DOHH2 (cell line): Measurements from ENCODE around the gene STOML1.

Source experiments
- CTCF ChIP-seq: fragments of 200-600 bp; sonication (generic); IDR thresholded peaks from one replicate; pipeline ENCODE4 v1.5.1; 2014; ENCODE audit warnings: antibody characterized with exemption, mild to moderate bottlenecking, low read depth, low read length; ENCODE audit not compliant: poor library complexity, severe bottlenecking
- EZH2phosphoT487 ChIP-seq: fragments of 200-600 bp; sonication (generic); IDR thresholded peaks from 2 replicates; pipeline ENCODE4 v1.6.1; 2017; ENCODE audit warnings: borderline replicate concordance, mild to moderate bottlenecking, antibody characterized with exemption, low read length, moderate library complexity, mixed read lengths

GRCh38 chr15:73946795-73947370 is 45.2 kb downstream of the STOML1 start:
- no peak for TF ChIP-seq CTCF
- no peak for TF ChIP-seq EZH2phosphoT487
